Esophagus mucosa (tissue), 1 donor: ENCODE measurements around the gene H1-8. TPM values are rescaled to one million over a fixed set of nuclear protein-coding genes. Genes with fewer than 3 reads are reported as not detected.

Experiments
- ATAC-seq: fragments of 200-7000 bp; cut with Tn5 transposase; one replicate; pipeline ENCODE4 v1.9.1; 2020
- total RNA-seq: library from RNA; stranded (reverse); gene quantifications from one replicate; pipeline ENCODE4 v1.2.4, GENCODE V29; 2023
- donor health status: DM: yes; HTN: yes; CAD: no.

Gene H1-8
- total RNA-seq, 1 donor from 2014 or later, result not detected

- no peak for ATAC-seq
Measured at GRCh38 chr3:129556890-129557547, 14.0 kb downstream of the H1-8 start.

- ATAC-seq, result no peak
Measured at GRCh38 chr3:129557548-129557894, 14.5 kb downstream of the H1-8 start.

GRCh38 chr3:129558081-129558771, 15.3 kb downstream of the H1-8 start:
- ATAC-seq, result no peak

- ATAC-seq, result no peak
Measured at GRCh38 chr3:129558772-129559564, 16.0 kb downstream of the H1-8 start.

GRCh38 chr3:129559565-129560079, 16.6 kb downstream of the H1-8 start:
- ATAC-seq, result no peak

GRCh38 chr3:129560269-129560787, 17.4 kb downstream of the H1-8 start:
- no peak for ATAC-seq

GRCh38 chr3:129560911-129561594, 18.1 kb downstream of the H1-8 start:
- peak; percentile 33 for ATAC-seq

GRCh38 chr3:129561619-129562248, 18.8 kb downstream of the H1-8 start:
- ATAC-seq, result no peak

GRCh38 chr3:129562803-129563202, 19.8 kb downstream of the H1-8 start:
- no peak for ATAC-seq

- ATAC-seq, result no peak
Measured at GRCh38 chr3:129563332-129563731, 20.4 kb downstream of the H1-8 start.

GRCh38 chr3:129563850-129564535, 21.0 kb downstream of the H1-8 start:
- no peak for ATAC-seq

- no peak for ATAC-seq
Measured at GRCh38 chr3:129564981-129565644, 22.1 kb downstream of the H1-8 start.

GRCh38 chr3:129565902-129566301, 22.9 kb downstream of the H1-8 start:
- ATAC-seq, result no peak

- no peak for ATAC-seq
Measured at GRCh38 chr3:129567176-129567705, 24.3 kb downstream of the H1-8 start.

GRCh38 chr3:129567939-129568338, 25.0 kb downstream of the H1-8 start:
- ATAC-seq, result no peak

GRCh38 chr3:129569856-129570255, 26.9 kb downstream of the H1-8 start:
- ATAC-seq, result no peak

GRCh38 chr3:129571605-129572547, 28.9 kb downstream of the H1-8 start:
- ATAC-seq, result no peak

- no peak for ATAC-seq
Measured at GRCh38 chr3:129572603-129573002, 29.6 kb downstream of the H1-8 start.

- no peak for ATAC-seq
Measured at GRCh38 chr3:129573493-129573892, 30.5 kb downstream of the H1-8 start.
